Loucy (cell line): ENCODE measurements around the gene TNFRSF19.

Experiments used
- H2AFZ ChIP-seq: fragments of 200-600 bp; sonication (generic); 2 replicates; pipeline ENCODE4 v1.6.0; 2016; ENCODE audit warnings: antibody characterized with exemption, mild to moderate bottlenecking, low read length, moderate library complexity
- H3F3A ChIP-seq: fragments of 200-600 bp; 2 replicates; pipeline ENCODE4 v1.6.0; 2016; ENCODE audit warnings: antibody characterized with exemption, low read depth, mild to moderate bottlenecking
- H3K27me3 ChIP-seq: fragments of 200-600 bp; sonication (generic); 2 replicates; pipeline ENCODE4 v1.6.1; 2014; ENCODE audit warnings: low read length, mild to moderate bottlenecking; ENCODE audit not compliant: insufficient read depth, poor library complexity, severe bottlenecking
- H3K36me3 ChIP-seq: fragments of 200-600 bp; sonication (generic); 2 replicates; pipeline ENCODE4 v1.6.1; 2016; ENCODE audit warnings: low read length; ENCODE audit not compliant: insufficient read depth
- H3K4me1 ChIP-seq: fragments of 200-600 bp; sonication (generic); 2 replicates; pipeline ENCODE4 v1.5.1; 2014; ENCODE audit warnings: low read length, mild to moderate bottlenecking; ENCODE audit not compliant: insufficient read depth, poor library complexity, severe bottlenecking
- H3K4me2 ChIP-seq: fragments of 200-600 bp; sonication (generic); 2 replicates; pipeline ENCODE4 v1.6.0; 2014; ENCODE audit warnings: antibody characterized with exemption, low read length, low read depth, mild to moderate bottlenecking; ENCODE audit not compliant: poor library complexity, severe bottlenecking
- H3K4me3 ChIP-seq: fragments of 200-600 bp; sonication (generic); 2 replicates; pipeline ENCODE4 v1.5.1; 2014; ENCODE audit warnings: low read length, mild to moderate bottlenecking, mixed read lengths; ENCODE audit not compliant: poor library complexity, severe bottlenecking
- H3K79me2 ChIP-seq: fragments of 200-600 bp; sonication (generic); 2 replicates; pipeline ENCODE4 v1.6.1; 2014; ENCODE audit warnings: low read length; ENCODE audit not compliant: insufficient read depth
- H3K9ac ChIP-seq: fragments of 200-600 bp; sonication (generic); 2 replicates; pipeline ENCODE4 v1.6.0; 2014; ENCODE audit warnings: mild to moderate bottlenecking, low read depth, low read length, moderate library complexity; ENCODE audit not compliant: poor library complexity, severe bottlenecking
- H3K9me2 ChIP-seq: fragments of 200-600 bp; sonication (generic); replicated peaks from 2 replicates; pipeline ENCODE4 v1.6.1; 2016; ENCODE audit warnings: low read depth, low read length, mixed read lengths
- H3K9me3 ChIP-seq: fragments of 200-600 bp; sonication (generic); 2 replicates; pipeline ENCODE4 v1.6.1; 2014; ENCODE audit warnings: mild to moderate bottlenecking, antibody characterized with exemption, low read length, low read depth; ENCODE audit not compliant: insufficient read depth
- H4K20me1 ChIP-seq: fragments of 200-600 bp; sonication (generic); 2 replicates; pipeline ENCODE4 v1.6.0; 2014; ENCODE audit warnings: antibody characterized with exemption, low read length, mild to moderate bottlenecking; ENCODE audit not compliant: insufficient read depth, poor library complexity, severe bottlenecking
- EZH2phosphoT487 ChIP-seq: fragments of 200-600 bp; IDR thresholded peaks from 2 replicates; pipeline ENCODE4 v1.6.1; 2018; ENCODE audit warnings: antibody characterized with exemption, mild to moderate bottlenecking, moderate library complexity, borderline replicate concordance
- TF ChIP-seq, protein P1 (sequence below): fragments of 200-600 bp; sonication (generic); conservative IDR thresholded peaks from 2 replicates; pipeline ENCODE4 v1.5.1; 2014; ENCODE audit warnings: mild to moderate bottlenecking, antibody characterized with exemption, low read length

Gene TNFRSF19

DNA sequence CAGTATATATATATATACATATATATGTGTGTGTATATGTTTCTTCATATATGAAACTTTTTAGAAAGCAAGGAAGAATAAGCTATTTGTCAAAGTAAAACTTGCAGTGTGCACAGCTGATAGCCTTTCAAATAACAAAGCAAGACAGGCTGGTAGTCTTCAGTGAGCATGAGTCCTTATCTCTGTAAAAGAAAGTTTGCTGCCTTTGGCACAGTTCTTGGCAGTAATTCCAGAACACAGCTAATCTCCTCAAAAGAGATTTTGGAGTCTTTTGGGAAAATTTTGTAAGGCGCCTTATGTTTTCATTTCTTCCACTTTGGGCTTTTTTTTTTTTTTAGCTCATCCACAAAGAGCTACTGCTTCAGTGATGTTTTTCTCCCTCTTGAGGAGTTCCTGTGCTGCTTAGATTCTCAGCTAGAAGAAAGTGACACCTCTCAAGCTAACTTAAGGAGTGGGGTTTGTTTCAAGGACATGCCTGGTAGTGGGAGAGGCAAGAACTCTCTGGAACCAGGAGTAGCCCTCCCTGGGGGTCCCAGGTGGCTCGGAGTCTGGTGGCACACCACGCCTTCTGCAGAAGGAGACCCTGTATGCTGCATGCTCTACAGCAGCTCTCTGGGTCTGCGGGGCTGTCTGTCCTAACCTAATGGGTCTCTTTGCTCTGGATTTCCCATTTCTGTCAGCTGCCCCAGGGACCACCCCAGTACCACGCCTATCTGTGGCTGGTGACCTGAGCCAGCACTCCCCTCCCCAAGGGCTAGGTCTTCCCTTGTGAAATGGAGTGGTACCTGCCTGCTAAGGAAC is 58.8 kb downstream of the TNFRSF19 start:
- no peaks in the 10 kb centered on the region for H3K27me3 ChIP-seq

DNA sequence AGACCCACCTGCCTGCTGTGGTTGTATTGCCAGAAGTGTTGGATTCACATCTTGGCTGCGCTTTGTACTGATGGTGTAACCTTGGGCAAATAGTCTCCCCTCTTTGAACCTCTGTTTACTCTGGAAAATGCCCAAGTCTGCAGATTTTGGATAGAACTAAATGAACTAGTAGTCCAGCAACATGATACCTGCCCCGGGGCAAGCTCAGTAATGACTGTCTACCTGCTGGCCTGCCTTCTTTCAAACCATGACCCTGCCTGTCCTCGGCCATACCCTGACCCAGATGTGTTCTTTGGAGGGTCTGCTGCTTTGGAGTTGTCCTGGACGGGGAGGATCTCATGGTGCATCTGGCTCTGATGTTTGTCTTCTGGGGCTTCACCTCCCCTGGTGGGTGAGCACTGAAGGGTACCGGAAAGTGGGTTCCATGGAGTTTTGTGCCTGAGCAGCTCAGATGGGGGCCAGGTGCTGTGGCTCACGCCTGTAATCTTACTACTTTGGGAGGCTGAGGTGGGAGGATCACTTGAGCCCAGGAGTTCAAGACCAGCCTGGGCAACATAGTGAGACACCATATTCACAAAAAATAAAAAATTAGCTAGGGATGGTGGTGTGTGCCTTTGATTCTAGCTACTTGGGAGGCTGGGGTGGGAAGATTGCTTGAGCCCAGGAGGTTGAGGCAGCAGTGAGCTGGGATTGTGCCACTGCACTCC is 59.5 kb downstream of the TNFRSF19 start:
- no peak for TF ChIP-seq EZH2phosphoT487
- TF ChIP-seq, protein P1, sequence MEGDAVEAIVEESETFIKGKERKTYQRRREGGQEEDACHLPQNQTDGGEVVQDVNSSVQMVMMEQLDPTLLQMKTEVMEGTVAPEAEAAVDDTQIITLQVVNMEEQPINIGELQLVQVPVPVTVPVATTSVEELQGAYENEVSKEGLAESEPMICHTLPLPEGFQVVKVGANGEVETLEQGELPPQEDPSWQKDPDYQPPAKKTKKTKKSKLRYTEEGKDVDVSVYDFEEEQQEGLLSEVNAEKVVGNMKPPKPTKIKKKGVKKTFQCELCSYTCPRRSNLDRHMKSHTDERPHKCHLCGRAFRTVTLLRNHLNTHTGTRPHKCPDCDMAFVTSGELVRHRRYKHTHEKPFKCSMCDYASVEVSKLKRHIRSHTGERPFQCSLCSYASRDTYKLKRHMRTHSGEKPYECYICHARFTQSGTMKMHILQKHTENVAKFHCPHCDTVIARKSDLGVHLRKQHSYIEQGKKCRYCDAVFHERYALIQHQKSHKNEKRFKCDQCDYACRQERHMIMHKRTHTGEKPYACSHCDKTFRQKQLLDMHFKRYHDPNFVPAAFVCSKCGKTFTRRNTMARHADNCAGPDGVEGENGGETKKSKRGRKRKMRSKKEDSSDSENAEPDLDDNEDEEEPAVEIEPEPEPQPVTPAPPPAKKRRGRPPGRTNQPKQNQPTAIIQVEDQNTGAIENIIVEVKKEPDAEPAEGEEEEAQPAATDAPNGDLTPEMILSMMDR, result no peak
- H3K27me3 ChIP-seq, result no peaks in the 10 kb centered on the region
- H3F3A ChIP-seq, result no peaks in the 10 kb centered on the region
- no peak overlapping the region for H3K9ac ChIP-seq
- H3K9me2 ChIP-seq, result no peaks in the 10 kb centered on the region
- no peak overlapping the region for H2AFZ ChIP-seq
- H3K79me2 ChIP-seq, result no peaks in the 10 kb centered on the region
- H3K4me3 ChIP-seq, result no peak overlapping the region
- no peaks in the 10 kb centered on the region for H3K36me3 ChIP-seq
- H4K20me1 ChIP-seq, result no peaks in the 10 kb centered on the region
- H3K4me1 ChIP-seq, result no peaks in the 10 kb centered on the region
- no peaks in the 10 kb centered on the region for H3K9me3 ChIP-seq
- no peak overlapping the region for H3K4me2 ChIP-seq

More for the DNA sequence above, 58.8 kb downstream of the TNFRSF19 start:
- no peaks in the 10 kb centered on the region for H3K79me2 ChIP-seq
- no peaks in the 10 kb centered on the region for H3F3A ChIP-seq
- no peak overlapping the region for H3K4me3 ChIP-seq
- no peaks in the 10 kb centered on the region for H3K9me3 ChIP-seq
- no peak overlapping the region for H3K4me2 ChIP-seq
- H2AFZ ChIP-seq, result no peak overlapping the region
- no peaks in the 10 kb centered on the region for H4K20me1 ChIP-seq
- no peaks in the 10 kb centered on the region for H3K4me1 ChIP-seq
- no peak for TF ChIP-seq EZH2phosphoT487
- TF ChIP-seq, protein P1, result no peak
- H3K36me3 ChIP-seq, result no peaks in the 10 kb centered on the region
- no peak overlapping the region for H3K9ac ChIP-seq
- no peaks in the 10 kb centered on the region for H3K9me2 ChIP-seq

DNA sequence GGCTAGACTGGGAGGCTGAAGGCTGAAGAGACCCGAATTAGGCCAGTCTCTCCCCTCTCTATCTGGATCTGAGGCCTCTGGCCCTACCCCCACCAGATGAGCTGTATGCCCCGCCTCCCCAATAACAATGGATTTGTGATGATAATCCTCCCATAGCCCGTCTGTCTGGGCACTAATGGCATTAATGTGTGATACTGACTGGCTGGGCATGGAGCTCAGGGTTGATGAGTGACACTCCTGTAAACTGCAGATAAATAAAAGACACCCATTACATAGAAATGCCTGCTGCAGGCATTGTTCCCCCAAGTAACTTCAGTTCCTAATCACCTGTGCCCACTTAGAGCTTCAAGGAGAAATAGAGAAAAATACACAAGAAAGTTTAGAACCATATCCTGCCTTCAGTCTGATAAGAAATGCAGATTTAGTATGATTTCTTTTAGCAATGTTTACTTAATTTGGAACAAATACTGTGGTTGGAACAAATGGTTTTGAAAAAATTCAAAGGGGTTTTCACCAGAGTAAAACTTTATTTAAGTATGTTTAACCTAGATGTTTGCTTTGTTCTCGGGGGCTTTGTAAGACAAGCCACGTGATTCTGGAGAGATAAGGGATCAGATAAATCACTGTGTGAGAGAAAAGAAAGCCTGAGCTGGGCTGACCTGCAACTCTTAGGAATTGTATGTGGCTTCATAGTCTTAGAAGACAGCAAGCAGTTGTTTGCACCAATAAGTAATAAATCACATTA is 60.3 kb downstream of the TNFRSF19 start:
- Histone ChIP-seq H4K20me1 (no peaks in the 10 kb centered on the region), H2AFZ (no peak overlapping the region), H3K9ac (no peak overlapping the region), H3K4me2 (no peak overlapping the region), H3F3A (no peaks in the 10 kb centered on the region), H3K79me2 (no peaks in the 10 kb centered on the region), H3K4me3 (no peak overlapping the region), H3K9me2 (no peaks in the 10 kb centered on the region), H3K4me1 (no peaks in the 10 kb centered on the region), H3K9me3 (no peaks in the 10 kb centered on the region), H3K27me3 (no peaks in the 10 kb centered on the region), H3K36me3 (no peaks in the 10 kb centered on the region)
- TF ChIP-seq, protein P1, result no peak
- TF ChIP-seq EZH2phosphoT487, result no peak
